Measurements from ENCODE around the gene STAT5B.

Gene STAT5B

DNA sequence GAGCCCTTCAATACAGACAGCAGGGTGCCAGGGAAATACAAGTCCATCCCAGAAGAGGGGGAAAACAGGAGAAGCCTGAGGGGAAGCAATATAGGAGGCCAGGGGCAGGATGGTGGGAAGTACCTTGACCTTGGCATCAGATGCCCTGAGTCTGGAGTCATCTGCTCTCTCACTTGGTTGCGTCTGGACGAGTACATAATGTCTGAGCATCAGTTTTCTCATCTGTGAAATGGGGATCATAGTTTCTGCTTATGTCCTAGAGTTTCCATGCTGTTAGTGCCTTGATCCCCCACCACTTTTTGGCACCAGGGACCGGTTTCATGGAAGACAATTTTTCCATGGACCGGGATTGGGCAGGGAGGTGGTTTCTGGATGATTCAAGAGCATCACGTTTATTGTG lies 14.4 kb upstream of the STAT5B start:
- Histone ChIP-seq H3K36me3 (ENCODE audit: control insufficient read depth in 1 of 2, insufficient read depth in 2 of 2, low read length in 2 of 2) (peaks cover 6 to 20% of the 10 kb centered on the region in 2 donors), H3K9me3 (ENCODE audit: control insufficient read depth in 1 of 2, low read length in 2 of 2) (no peaks in the 10 kb centered on the region), H3K27ac (ENCODE audit: low read length) (peak overlapping the region; percentile 3), H3K4me3 (ENCODE audit: low read depth in 1 of 2, low read length in 2 of 2) (no peak overlapping the region), H3K4me1 (ENCODE audit: control insufficient read depth in 1 of 2, insufficient read depth in 2 of 2, low read length in 2 of 2) (peaks cover 3 to 31% of the 10 kb centered on the region in 2 donors), H3K27me3 (ENCODE audit: low read depth, low read length) (no peaks in the 10 kb centered on the region)

DNA sequence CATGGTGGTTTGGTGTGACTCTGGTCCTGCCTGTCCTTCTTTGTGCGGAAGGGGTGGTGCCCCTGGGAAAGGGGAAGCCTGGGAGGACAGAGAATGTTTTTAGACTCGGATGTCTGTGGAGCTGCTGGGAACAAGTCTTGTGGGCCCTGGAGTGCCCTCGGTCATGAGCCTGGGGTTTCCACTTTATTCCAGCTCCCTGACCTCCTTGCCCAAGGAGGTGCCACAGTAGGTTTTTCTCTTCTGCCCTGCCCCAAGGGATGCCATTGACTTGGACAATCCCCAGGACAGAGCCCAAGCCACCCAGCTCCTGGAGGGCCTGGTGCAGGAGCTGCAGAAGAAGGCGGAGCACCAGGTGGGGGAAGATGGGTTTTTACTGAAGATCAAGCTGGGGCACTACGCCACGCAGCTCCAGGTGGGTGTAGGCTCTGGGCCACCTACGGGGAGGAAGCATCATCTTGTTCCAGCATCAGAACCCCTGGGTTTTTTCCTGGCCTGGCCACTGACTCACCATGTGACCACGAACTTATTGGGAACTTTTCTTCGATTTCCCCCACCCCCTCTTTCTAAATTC lies 13.5 kb upstream of the STAT5B start:
- H3K36me3 ChIP-seq (ENCODE audit: control insufficient read depth in 1 of 2, insufficient read depth in 2 of 2, low read length in 2 of 2): peaks cover 0 to 12% of the 10 kb centered on the region in 2 donors
- no peaks in the 10 kb centered on the region for H3K9me3 ChIP-seq (ENCODE audit: control insufficient read depth in 1 of 2, low read length in 2 of 2)
- peaks cover 3 to 31% of the 10 kb centered on the region in 2 donors for H3K4me1 ChIP-seq (ENCODE audit: control insufficient read depth in 1 of 2, insufficient read depth in 2 of 2, low read length in 2 of 2)

DNA sequence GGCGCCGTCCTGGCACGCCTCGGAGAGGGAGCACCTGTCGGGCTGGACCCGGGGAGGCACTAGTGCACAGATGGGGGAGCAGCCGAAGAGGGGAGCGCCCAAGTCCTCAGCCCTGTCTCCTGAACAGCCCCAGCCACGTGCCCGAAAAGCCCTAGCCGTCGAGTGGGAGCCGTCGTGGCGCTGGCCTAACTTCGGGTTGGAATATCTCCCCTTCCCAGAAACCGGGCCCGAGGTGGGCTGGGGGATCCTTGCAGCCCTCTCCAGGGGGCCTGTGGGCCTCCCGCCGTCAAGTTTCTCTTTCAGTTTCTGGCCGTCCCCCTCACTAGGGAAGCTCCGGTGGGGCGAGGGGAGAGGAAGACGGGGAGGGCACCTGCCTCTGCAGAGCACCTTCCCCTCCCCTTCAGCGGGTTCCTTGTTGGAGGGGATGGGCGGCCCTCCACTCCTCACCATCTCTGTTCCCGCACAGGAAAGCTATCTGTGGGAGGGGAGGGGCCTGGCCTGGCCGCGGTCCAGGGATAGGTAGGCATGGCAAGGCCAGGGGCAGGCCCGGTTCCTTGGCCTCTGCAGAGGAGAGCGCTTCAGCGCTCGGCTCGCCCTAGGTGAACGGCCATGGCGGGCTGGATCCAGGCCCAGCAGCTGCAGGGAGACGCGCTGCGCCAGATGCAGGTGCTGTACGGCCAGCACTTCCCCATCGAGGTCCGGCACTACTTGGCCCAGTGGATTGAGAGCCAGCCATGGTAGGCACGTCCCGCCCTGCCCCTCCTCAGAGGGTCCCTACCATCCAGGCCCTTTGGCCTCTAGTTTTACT lies 12.8 kb upstream of the STAT5B start:
- H3K9me3 ChIP-seq (ENCODE audit: control insufficient read depth in 1 of 2, low read length in 2 of 2): no peaks in the 10 kb centered on the region
- no peak overlapping the region for H3K27ac ChIP-seq (ENCODE audit: low read length)
- H3K27me3 ChIP-seq (ENCODE audit: low read depth, low read length): no peaks in the 10 kb centered on the region
- peaks cover 3 to 31% of the 10 kb centered on the region in 2 donors for H3K4me1 ChIP-seq (ENCODE audit: control insufficient read depth in 1 of 2, insufficient read depth in 2 of 2, low read length in 2 of 2)
- peak overlapping the region; percentile 59 to 69 for H3K4me3 ChIP-seq (ENCODE audit: low read depth in 1 of 2, low read length in 2 of 2)
- H3K36me3 ChIP-seq (ENCODE audit: control insufficient read depth in 1 of 2, insufficient read depth in 2 of 2, low read length in 2 of 2): peaks cover 0 to 5% of the 10 kb centered on the region in 2 donors

More for the DNA sequence above, 13.5 kb upstream of the STAT5B start:
- Histone ChIP-seq H3K27me3 (ENCODE audit: low read depth, low read length) (no peaks in the 10 kb centered on the region), H3K4me3 (ENCODE audit: low read depth in 1 of 2, low read length in 2 of 2) (peak overlapping the region; percentile 59 to 69), H3K27ac (ENCODE audit: low read length) (no peak overlapping the region)

DNA sequence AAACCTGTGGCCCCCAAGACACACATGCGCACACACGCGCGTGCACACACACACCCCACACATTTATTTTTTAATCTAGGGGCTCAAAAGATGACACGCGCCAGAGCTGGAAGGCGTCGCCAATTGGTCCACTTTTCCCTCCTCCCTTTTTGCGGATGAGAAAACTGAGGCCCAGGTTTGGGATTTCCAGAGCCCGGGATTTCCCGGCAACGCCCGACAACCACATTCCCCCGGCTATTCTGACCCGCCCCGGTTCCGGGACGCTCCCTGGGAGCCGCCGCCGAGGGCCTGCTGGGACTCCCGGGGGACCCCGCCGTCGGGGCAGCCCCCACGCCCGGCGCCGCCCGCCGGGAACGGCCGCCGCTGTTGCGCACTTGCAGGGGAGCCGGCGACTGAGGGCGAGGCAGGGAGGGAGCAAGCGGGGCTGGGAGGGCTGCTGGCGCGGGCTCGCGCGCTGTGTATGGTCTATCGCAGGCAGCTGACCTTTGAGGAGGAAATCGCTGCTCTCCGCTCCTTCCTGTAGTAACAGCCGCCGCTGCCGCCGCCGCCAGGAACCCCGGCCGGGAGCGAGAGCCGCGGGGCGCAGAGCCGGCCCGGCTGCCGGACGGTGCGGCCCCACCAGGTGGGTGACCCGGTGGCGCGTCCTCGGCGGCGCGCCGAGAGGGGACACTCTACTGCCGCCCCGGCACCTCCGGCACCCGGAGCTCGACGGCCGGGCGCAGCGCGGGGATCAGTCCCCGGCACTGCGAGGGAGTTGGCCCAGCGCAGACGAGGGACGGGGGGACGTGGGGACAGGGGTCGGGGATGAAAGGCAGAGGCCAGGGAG lies 12.0 kb upstream of the STAT5B start, which contains the start of gene STAT5A:
Gene STAT5A, plus strand, starts transcription at position 522 of the 826 bp plus-strand sequence. CDS start 914 bp downstream, outside the sequence.
- Histone ChIP-seq H3K27me3 (ENCODE audit: low read depth, low read length) (no peaks in the 10 kb centered on the region), H3K36me3 (ENCODE audit: control insufficient read depth in 1 of 2, insufficient read depth in 2 of 2, low read length in 2 of 2) (peaks cover 0 to under 1% of the 10 kb centered on the region in 2 donors), H3K27ac (ENCODE audit: low read length) (peak within 1 kb of the TSS; percentile 85), H3K4me3 (ENCODE audit: low read depth in 1 of 2, low read length in 2 of 2) (peak within 1 kb of the TSS; percentile 59 to 69), H3K4me1 (ENCODE audit: control insufficient read depth in 1 of 2, insufficient read depth in 2 of 2, low read length in 2 of 2) (peaks cover 3 to 31% of the 10 kb centered on the region in 2 donors), H3K9me3 (ENCODE audit: control insufficient read depth in 1 of 2, low read length in 2 of 2) (no peaks in the 10 kb centered on the region)

DNA sequence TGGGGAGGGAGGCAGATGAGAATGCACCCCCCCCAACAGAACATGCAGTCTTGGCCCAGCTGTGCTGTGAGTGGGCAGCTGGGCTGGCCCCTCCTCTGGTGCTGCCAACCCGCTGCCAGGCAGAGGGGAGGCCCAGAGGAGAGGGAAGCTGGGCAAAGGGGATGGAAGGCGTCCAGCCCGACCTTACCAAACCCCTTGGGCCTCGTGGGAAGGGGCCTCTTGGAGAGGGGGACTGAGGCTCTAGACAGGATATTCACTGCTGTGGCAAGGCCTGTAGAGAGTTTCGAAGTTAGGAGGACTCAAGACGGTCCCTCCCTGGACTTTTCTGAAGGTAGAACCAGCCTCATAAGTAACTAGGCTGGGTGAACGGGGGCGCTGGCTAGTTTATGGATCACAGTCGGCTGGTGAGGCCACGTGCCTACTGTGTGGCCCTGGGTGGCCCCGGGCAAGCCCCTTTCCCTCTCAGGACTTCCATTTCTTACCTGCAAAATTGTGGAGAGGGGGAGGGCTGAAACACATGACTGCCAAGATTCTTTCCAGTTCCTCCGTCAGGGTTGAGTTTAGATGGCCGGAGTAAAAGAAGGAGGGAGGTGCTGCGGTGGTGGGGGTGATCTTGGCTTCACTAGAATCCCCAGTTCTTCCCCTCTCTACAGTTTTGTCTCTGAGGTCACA lies 11.2 kb upstream of the STAT5B start:
- peak overlapping the region; percentile 59 to 69 for H3K4me3 ChIP-seq (ENCODE audit: low read depth in 1 of 2, low read length in 2 of 2)
- peak overlapping the region; percentile 85 for H3K27ac ChIP-seq (ENCODE audit: low read length)
- no peaks in the 10 kb centered on the region for H3K27me3 ChIP-seq (ENCODE audit: low read depth, low read length)
- peaks cover 3 to 31% of the 10 kb centered on the region in 2 donors for H3K4me1 ChIP-seq (ENCODE audit: control insufficient read depth in 1 of 2, insufficient read depth in 2 of 2, low read length in 2 of 2)
- H3K9me3 ChIP-seq (ENCODE audit: control insufficient read depth in 1 of 2, low read length in 2 of 2): no peaks in the 10 kb centered on the region
- no peaks in the 10 kb centered on the region for H3K36me3 ChIP-seq (ENCODE audit: control insufficient read depth in 1 of 2, insufficient read depth in 2 of 2, low read length in 2 of 2)

DNA sequence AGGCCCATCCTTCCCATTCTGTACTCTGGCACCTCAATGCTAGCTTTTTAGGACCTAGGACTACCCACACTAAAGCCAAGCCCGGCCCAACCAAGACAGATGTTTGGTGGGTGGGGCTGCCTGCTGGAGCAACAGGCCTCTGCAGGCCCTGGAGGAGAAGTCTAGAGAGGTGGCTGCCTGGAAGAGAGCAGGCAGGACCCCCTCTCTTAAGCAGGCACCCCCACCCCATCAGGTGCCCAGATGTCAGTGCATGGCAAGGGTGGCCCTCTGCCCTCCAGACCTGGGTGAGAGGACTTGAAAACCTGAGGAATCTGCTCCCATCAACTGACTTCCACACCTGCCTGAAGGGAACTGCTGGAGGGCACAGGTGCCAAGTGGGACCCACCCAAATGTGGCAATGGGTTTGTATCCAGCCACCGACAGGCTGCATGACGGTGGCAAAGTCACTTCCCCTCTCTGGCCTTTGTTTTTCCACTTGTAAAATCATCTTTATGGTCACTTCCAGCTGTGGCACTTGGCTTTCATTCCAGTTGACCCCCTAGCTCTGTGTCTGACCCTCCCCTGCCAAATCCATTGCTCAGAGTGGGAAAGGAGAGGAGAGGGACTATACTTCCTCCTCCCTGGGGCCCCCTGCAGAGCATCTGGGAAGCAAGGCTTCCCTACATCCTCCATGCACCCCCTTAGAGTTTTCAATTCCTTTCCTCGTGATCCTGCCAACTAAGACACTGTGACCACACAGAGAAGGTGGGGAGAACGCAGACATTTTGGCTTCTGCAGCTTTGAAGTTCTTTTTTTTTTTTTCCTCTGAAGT lies 10.4 kb upstream of the STAT5B start:
- Histone ChIP-seq H3K27me3 (ENCODE audit: low read depth, low read length) (no peaks in the 10 kb centered on the region), H3K27ac (ENCODE audit: low read length) (peak overlapping the region; percentile 85), H3K4me1 (ENCODE audit: control insufficient read depth in 1 of 2, insufficient read depth in 2 of 2, low read length in 2 of 2) (peaks cover 3 to 31% of the 10 kb centered on the region in 2 donors), H3K4me3 (ENCODE audit: low read depth in 1 of 2, low read length in 2 of 2) (peak overlapping the region; percentile 34 to 69), H3K9me3 (ENCODE audit: control insufficient read depth in 1 of 2, low read length in 2 of 2) (no peaks in the 10 kb centered on the region), H3K36me3 (ENCODE audit: control insufficient read depth in 1 of 2, insufficient read depth in 2 of 2, low read length in 2 of 2) (no peaks in the 10 kb centered on the region)

DNA sequence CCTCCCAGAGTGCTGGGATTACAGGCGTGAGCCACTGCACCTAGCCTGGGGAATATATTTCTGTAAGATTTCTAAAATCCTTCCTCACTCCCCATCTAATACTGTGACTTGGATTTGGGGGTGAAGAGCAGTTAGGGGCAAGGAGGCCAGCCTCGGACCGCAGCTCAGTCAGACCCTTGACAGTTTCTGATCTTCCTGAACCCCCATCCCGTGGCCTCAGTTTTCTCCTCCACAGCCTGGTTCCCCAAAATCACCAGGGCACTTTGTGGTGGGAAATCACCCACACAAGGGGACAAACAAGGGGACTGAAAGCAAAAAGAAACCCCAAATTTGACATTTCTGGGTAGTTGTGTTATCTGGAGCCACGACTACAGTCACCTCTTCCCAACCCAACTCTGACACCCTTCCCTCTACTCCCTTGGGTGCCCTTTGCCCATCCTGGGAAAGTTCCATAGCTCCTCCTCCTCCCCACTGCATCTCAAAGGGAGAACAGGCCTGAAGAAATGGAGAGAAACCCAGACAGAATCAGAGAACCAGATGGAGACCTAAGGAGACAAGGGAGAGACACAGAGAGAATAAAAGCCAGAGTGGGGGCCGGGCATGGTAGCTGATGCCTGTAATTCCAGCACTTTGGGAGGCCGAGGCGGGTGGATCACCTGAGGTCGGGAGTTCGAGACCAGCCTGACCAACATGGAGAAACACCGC lies 9.3 kb upstream of the STAT5B start:
- H3K4me3 ChIP-seq (ENCODE audit: low read depth in 1 of 2, low read length in 2 of 2): no peak overlapping the region
- no peak overlapping the region for H3K27ac ChIP-seq (ENCODE audit: low read length)
- no peaks in the 10 kb centered on the region for H3K27me3 ChIP-seq (ENCODE audit: low read depth, low read length)
- H3K4me1 ChIP-seq (ENCODE audit: control insufficient read depth in 1 of 2, insufficient read depth in 2 of 2, low read length in 2 of 2): peaks cover 3 to 31% of the 10 kb centered on the region in 2 donors
- H3K36me3 ChIP-seq (ENCODE audit: control insufficient read depth in 1 of 2, insufficient read depth in 2 of 2, low read length in 2 of 2): no peaks in the 10 kb centered on the region
- H3K9me3 ChIP-seq (ENCODE audit: control insufficient read depth in 1 of 2, low read length in 2 of 2): no peaks in the 10 kb centered on the region

DNA sequence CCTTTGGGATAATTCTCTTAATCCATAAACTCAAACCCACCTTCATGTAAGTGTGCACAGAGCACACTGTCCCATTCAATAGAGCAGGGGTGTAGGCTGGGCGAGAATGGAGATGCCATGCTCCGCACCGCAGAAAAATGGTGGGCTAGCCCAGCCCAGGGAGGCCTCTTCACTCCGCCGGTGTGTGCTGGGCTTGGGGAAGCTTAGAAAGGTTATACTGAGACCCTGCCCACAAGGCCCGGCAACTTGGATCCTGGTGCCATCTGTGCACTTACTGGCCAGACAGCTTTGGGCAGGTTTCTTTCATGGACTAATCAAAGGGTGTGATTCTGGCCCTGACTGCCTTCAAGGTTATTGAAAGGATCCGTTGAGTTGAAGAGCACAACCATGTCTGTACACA lies 8.4 kb upstream of the STAT5B start:
- H3K27me3 ChIP-seq (ENCODE audit: low read depth, low read length): no peaks in the 10 kb centered on the region
- H3K4me3 ChIP-seq (ENCODE audit: low read depth in 1 of 2, low read length in 2 of 2): no peak overlapping the region
- peaks cover 3 to 23% of the 10 kb centered on the region in 2 donors for H3K4me1 ChIP-seq (ENCODE audit: control insufficient read depth in 1 of 2, insufficient read depth in 2 of 2, low read length in 2 of 2)
- H3K9me3 ChIP-seq (ENCODE audit: control insufficient read depth in 1 of 2, low read length in 2 of 2): no peaks in the 10 kb centered on the region
- no peak overlapping the region for H3K27ac ChIP-seq (ENCODE audit: low read length)
- no peaks in the 10 kb centered on the region for H3K36me3 ChIP-seq (ENCODE audit: control insufficient read depth in 1 of 2, insufficient read depth in 2 of 2, low read length in 2 of 2)

DNA sequence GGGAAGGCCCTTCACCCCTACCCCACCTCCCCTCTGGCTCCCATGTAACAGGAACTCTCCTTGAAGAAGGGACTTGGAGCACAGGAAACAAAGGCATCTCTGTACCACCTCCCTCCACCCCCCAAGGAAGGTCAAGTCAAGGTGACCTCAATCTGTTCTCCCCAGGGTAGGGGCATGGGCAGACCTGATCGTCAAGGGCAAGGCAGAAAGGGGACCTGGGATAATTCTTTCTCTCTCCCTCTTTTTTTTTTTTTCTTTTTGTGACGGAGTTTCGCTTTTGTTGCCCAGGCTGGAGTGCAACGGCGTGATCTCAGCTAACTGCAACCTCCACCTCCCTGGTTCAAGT lies 7.8 kb upstream of the STAT5B start:
- Histone ChIP-seq H3K4me1 (ENCODE audit: control insufficient read depth in 1 of 2, insufficient read depth in 2 of 2, low read length in 2 of 2) (peaks cover 3 to 18% of the 10 kb centered on the region in 2 donors), H3K27ac (ENCODE audit: low read length) (no peak overlapping the region), H3K4me3 (ENCODE audit: low read depth in 1 of 2, low read length in 2 of 2) (no peak overlapping the region), H3K36me3 (ENCODE audit: control insufficient read depth in 1 of 2, insufficient read depth in 2 of 2, low read length in 2 of 2) (no peaks in the 10 kb centered on the region), H3K9me3 (ENCODE audit: control insufficient read depth in 1 of 2, low read length in 2 of 2) (no peaks in the 10 kb centered on the region), H3K27me3 (ENCODE audit: low read depth, low read length) (no peaks in the 10 kb centered on the region)
